Measurements from ENCODE around the gene CBLB.
"Not testable (repeated sequence)": the region's sequence is repeated elsewhere in the genome, so short reads cannot be mapped to it uniquely, and the experiment has no call there.

CBLB gene

GRCh38 chr3:105815331-105815730 is 53.5 kb downstream of the CBLB start:
- not testable (repeated sequence) for H3K79me1 ChIP-seq (ENCODE audit: low read length); H2AFZ ChIP-seq (ENCODE audit: insufficient read depth, low read length, poor library complexity); DNase-seq; H3K4me2 ChIP-seq (ENCODE audit: low read length); H3K4me3 ChIP-seq (ENCODE audit: low read depth, low read length); H2AK5ac ChIP-seq (ENCODE audit: low read length); H3K9ac ChIP-seq (ENCODE audit: low read length); H3K27ac ChIP-seq (ENCODE audit: low read depth, low read length); H3K14ac ChIP-seq (ENCODE audit: low read length); H3K79me2 ChIP-seq (ENCODE audit: control insufficient read depth, insufficient read depth, low read length, poor library complexity); H3K18ac ChIP-seq (ENCODE audit: low read length); H3K4ac ChIP-seq (ENCODE audit: low read depth, low read length); H3K23ac ChIP-seq (ENCODE audit: low read length); H3K9me3 ChIP-seq (ENCODE audit: insufficient read depth, low read depth, low read length); H4K8ac ChIP-seq (ENCODE audit: low read depth, low read length); H2BK5ac ChIP-seq (ENCODE audit: low read depth, low read length, poor library complexity); H4K12ac ChIP-seq (ENCODE audit: low read depth, low read length); H3K36me3 ChIP-seq (ENCODE audit: control insufficient read depth in 1 of 2, insufficient read depth in 2 of 2, low read length in 2 of 2); H3K27me3 ChIP-seq (ENCODE audit: insufficient read depth, low read length); H4K91ac ChIP-seq (ENCODE audit: low read depth, low read length); H3K4me1 ChIP-seq (ENCODE audit: control insufficient read depth in 1 of 2, insufficient read depth in 2 of 2, low read length in 2 of 2); H2BK12ac ChIP-seq (ENCODE audit: low read length); H2BK120ac ChIP-seq (ENCODE audit: insufficient read depth, low read length, poor library complexity)
- no CpG with 5 or more reads among the region's 3 CpGs for WGBS (ENCODE audit: extremely low coverage, insufficient coverage, insufficient read length)

- Histone ChIP-seq H3K27ac (ENCODE audit: low read depth, low read length) (no peak overlapping the region), H3K4me3 (ENCODE audit: low read depth, low read length) (no peak overlapping the region), H2AK5ac (ENCODE audit: low read length) (no peak overlapping the region), H3K23ac (ENCODE audit: low read length) (no peak overlapping the region), H4K91ac (ENCODE audit: low read depth, low read length) (no peak overlapping the region), H2AFZ (ENCODE audit: insufficient read depth, low read length, poor library complexity) (no peak overlapping the region), H3K36me3 (ENCODE audit: control insufficient read depth in 1 of 2, insufficient read depth in 2 of 2, low read length in 2 of 2) (no peaks in the 10 kb centered on the region), H4K12ac (ENCODE audit: low read depth, low read length) (no peak overlapping the region), H3K14ac (ENCODE audit: low read length) (no peak overlapping the region), H3K27me3 (ENCODE audit: insufficient read depth, low read length) (no peaks in the 10 kb centered on the region), H2BK5ac (ENCODE audit: low read depth, low read length, poor library complexity) (no peak overlapping the region), H2BK120ac (ENCODE audit: insufficient read depth, low read length, poor library complexity) (no peak overlapping the region), H3K9ac (ENCODE audit: low read length) (no peak overlapping the region), H3K4me2 (ENCODE audit: low read length) (no peak overlapping the region), H3K9me3 (ENCODE audit: insufficient read depth, low read depth, low read length) (no peaks in the 10 kb centered on the region), H4K8ac (ENCODE audit: low read depth, low read length) (no peak overlapping the region), H3K4me1 (ENCODE audit: control insufficient read depth in 1 of 2, insufficient read depth in 2 of 2, low read length in 2 of 2) (no peaks in the 10 kb centered on the region), H3K79me1 (ENCODE audit: low read length) (no peaks in the 10 kb centered on the region), H3K18ac (ENCODE audit: low read length) (no peak overlapping the region), H3K79me2 (ENCODE audit: control insufficient read depth, insufficient read depth, low read length, poor library complexity) (no peaks in the 10 kb centered on the region), H3K4ac (ENCODE audit: low read depth, low read length) (no peak overlapping the region), H2BK12ac (ENCODE audit: low read length) (no peak overlapping the region)
- WGBS (ENCODE audit: extremely low coverage, insufficient coverage, insufficient read length): no CpG with 5 or more reads among the region's 1 CpG
- DNase-seq: no peak
These were observed 55.1 kb downstream of the CBLB start for GRCh38 chr3:105813710-105814109.

- no peaks in the 10 kb centered on the region for H3K36me3 ChIP-seq (ENCODE audit: control insufficient read depth in 1 of 2, insufficient read depth in 2 of 2, low read length in 2 of 2)
- no peak overlapping the region for H2AFZ ChIP-seq (ENCODE audit: insufficient read depth, low read length, poor library complexity)
- H2BK12ac ChIP-seq (ENCODE audit: low read length): no peak overlapping the region
- H3K9ac ChIP-seq (ENCODE audit: low read length): no peak overlapping the region
- H3K4ac ChIP-seq (ENCODE audit: low read depth, low read length): no peak overlapping the region
- H2BK120ac ChIP-seq (ENCODE audit: insufficient read depth, low read length, poor library complexity): no peak overlapping the region
- H3K79me2 ChIP-seq (ENCODE audit: control insufficient read depth, insufficient read depth, low read length, poor library complexity): no peaks in the 10 kb centered on the region
- H3K9me3 ChIP-seq (ENCODE audit: insufficient read depth, low read depth, low read length): no peaks in the 10 kb centered on the region
- H4K91ac ChIP-seq (ENCODE audit: low read depth, low read length): no peak overlapping the region
- WGBS (ENCODE audit: extremely low coverage, insufficient coverage, insufficient read length): no CpG with 5 or more reads among the region's 1 CpG
- no peak overlapping the region for H2BK5ac ChIP-seq (ENCODE audit: low read depth, low read length, poor library complexity)
- H3K23ac ChIP-seq (ENCODE audit: low read length): no peak overlapping the region
- no peak overlapping the region for H3K4me3 ChIP-seq (ENCODE audit: low read depth, low read length)
- no peak overlapping the region for H3K27ac ChIP-seq (ENCODE audit: low read depth, low read length)
- no peak overlapping the region for H4K8ac ChIP-seq (ENCODE audit: low read depth, low read length)
- H2AK5ac ChIP-seq (ENCODE audit: low read length): no peak overlapping the region
- no peak overlapping the region for H3K14ac ChIP-seq (ENCODE audit: low read length)
- no peak overlapping the region for H4K12ac ChIP-seq (ENCODE audit: low read depth, low read length)
- no peaks in the 10 kb centered on the region for H3K4me1 ChIP-seq (ENCODE audit: control insufficient read depth in 1 of 2, insufficient read depth in 2 of 2, low read length in 2 of 2)
- H3K18ac ChIP-seq (ENCODE audit: low read length): no peak overlapping the region
- peak in 1 of 2 donors; percentile 67 for DNase-seq
- H3K27me3 ChIP-seq (ENCODE audit: insufficient read depth, low read length): no peaks in the 10 kb centered on the region
- H3K79me1 ChIP-seq (ENCODE audit: low read length): no peaks in the 10 kb centered on the region
- no peak overlapping the region for H3K4me2 ChIP-seq (ENCODE audit: low read length)
These were observed 56.6 kb downstream of the CBLB start for GRCh38 chr3:105812194-105812586.

GRCh38 chr3:105811518-105812193 is 57.2 kb downstream of the CBLB start:
- Histone ChIP-seq H3K79me2 (ENCODE audit: control insufficient read depth, insufficient read depth, low read length, poor library complexity) (no peaks in the 10 kb centered on the region), H3K23ac (ENCODE audit: low read length) (no peak overlapping the region), H2BK12ac (ENCODE audit: low read length) (no peak overlapping the region), H3K27me3 (ENCODE audit: insufficient read depth, low read length) (no peaks in the 10 kb centered on the region), H3K4me1 (ENCODE audit: control insufficient read depth in 1 of 2, insufficient read depth in 2 of 2, low read length in 2 of 2) (no peaks in the 10 kb centered on the region), H3K4me2 (ENCODE audit: low read length) (no peak overlapping the region), H3K18ac (ENCODE audit: low read length) (no peak overlapping the region), H4K8ac (ENCODE audit: low read depth, low read length) (no peak overlapping the region), H3K79me1 (ENCODE audit: low read length) (no peaks in the 10 kb centered on the region), H4K91ac (ENCODE audit: low read depth, low read length) (no peak overlapping the region), H3K27ac (ENCODE audit: low read depth, low read length) (no peak overlapping the region), H3K4ac (ENCODE audit: low read depth, low read length) (no peak overlapping the region), H3K9ac (ENCODE audit: low read length) (no peak overlapping the region), H3K4me3 (ENCODE audit: low read depth, low read length) (no peak overlapping the region), H3K36me3 (ENCODE audit: control insufficient read depth in 1 of 2, insufficient read depth in 2 of 2, low read length in 2 of 2) (no peaks in the 10 kb centered on the region), H2BK120ac (ENCODE audit: insufficient read depth, low read length, poor library complexity) (no peak overlapping the region), H3K9me3 (ENCODE audit: insufficient read depth, low read depth, low read length) (no peaks in the 10 kb centered on the region), H2AFZ (ENCODE audit: insufficient read depth, low read length, poor library complexity) (no peak overlapping the region), H3K14ac (ENCODE audit: low read length) (no peak overlapping the region), H2AK5ac (ENCODE audit: low read length) (no peak overlapping the region), H2BK5ac (ENCODE audit: low read depth, low read length, poor library complexity) (no peak overlapping the region), H4K12ac (ENCODE audit: low read depth, low read length) (no peak overlapping the region)
- no CpG with 5 or more reads among the region's 10 CpGs for WGBS (ENCODE audit: extremely low coverage, insufficient coverage, insufficient read length)
- no peak for DNase-seq

Data from trophoblast cell (in vitro differentiated cells and primary cell).